Activated CD4-positive, alpha-beta T cell treated with anti-CD3 and anti-CD28 coated beads, Interleukin-10, Interleukin-2, amounts not matched to agents 100 ng/mL and 50 ng/mL, durations not matched to agents 16 hours and 8 hours (primary cell): ENCODE results near the gene TMEM61.
A peak's percentile ranks its signal among the peaks of the same experiment; 100 is the strongest.
"Not testable (repeated sequence)": the region's sequence is repeated elsewhere in the genome, so short reads cannot be mapped to it uniquely, and the experiment has no call there.

Experiments
- DNase-seq: peaks from one replicate; pipeline ENCODE4 v3.0.0-alpha.2; 2020

Gene TMEM61

DNA sequence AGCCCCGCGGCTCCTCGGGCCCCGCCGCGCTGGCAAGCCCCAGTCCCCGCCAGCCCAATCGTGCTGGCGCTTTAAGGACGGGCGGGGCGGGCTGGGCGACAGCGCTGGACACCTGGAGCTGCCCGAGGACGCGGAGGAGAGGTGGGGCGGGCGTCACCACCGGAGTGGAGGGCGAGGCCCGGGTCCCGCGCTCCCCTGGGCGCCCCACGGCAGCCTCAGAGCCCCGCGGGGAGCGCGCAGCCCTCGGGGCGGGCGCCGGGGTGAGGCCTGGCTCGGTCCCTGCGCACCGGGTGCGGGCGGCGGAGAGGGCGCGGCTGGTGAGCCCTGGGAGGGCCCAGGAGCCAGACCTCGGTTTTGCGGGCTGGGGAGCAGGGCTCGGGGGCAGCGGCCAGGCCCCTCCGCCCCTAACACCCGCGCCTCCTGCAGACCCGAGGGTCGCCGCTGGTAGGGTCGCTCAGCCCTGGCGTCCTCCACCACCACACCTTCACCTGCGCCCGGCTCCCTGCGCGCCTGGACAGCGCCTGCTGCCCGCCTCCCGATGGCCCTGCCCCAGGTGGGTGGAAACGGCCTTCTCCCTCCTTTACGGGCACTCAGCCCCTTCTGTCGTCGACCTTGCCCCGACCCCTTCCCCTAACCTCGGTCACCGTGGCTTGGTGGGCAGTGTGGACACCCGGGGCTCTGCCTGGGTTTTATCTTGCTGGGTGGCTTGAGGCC lies at the start of gene TMEM61:
TSS of gene TMEM61 (plus strand) at position 101 of the 714 bp plus-strand sequence. CDS start at position 539, 438 bp downstream.
- no peak for DNase-seq

DNA sequence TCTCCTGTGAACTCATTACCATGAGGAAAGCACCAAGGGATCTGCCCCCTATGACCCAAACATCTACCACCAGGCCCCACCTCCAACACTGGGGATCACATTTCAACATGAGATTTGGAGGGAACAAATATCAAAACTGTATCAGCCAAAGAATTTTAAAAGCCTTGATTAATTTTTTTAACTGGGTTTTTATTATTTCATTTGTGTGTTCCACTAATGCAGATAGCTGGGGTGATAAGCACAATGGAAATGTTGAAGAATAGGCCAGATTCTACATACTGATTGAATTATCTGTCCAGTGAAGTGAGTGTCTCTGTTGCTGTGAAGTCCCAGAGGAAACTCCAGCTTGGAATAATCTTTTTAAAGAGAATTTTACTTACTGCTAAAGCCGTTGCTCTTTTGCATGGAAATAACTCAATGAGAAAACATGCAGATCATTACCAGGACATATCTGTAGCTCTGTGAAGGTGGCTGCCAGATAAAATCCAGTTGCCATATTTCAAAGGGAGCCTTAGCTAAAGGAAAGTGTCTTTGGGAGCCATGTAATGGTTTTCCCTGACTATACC lies 49.1 kb upstream of the TMEM61 start:
- DNase-seq = no peak

DNA sequence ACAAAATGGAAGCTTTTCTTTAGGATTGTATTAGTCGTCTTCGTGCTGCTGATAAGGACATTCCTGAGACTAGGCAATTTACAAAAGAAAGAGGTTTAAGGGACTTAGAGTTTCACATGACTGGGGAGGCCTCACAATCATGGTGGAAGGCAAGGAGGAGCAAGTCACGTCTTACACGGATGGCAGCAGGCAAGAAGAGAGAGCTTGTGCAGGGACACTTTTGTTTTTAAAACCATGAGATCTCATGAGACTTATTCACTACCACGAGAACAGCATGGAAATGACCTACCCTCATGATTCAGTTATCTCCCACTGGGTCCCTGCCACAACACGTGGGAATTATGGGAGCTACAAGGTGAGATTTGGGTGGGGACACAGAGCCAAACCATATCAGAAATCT lies 46.3 kb upstream of the TMEM61 start:
- not testable (repeated sequence) for DNase-seq

DNA sequence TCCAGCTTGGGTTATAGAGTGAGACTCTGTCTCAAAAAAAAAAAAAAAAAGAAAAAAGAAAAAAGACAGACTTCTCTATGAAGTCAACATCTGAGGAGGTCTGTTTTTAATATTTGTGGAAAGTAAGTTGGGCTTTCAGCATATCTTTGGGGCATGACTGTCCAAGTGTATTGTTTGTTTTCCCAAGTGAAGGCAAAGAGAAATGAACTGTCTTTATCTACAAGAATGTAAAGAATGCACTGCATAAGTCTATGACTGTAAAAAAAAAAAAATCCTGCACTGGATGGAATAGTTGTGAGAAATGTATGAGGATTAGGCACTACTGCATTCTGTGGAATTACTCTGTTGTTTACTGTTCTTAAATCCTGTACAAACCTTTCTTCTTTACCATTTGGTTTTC lies 45.6 kb upstream of the TMEM61 start:
- DNase-seq = no peak

DNA sequence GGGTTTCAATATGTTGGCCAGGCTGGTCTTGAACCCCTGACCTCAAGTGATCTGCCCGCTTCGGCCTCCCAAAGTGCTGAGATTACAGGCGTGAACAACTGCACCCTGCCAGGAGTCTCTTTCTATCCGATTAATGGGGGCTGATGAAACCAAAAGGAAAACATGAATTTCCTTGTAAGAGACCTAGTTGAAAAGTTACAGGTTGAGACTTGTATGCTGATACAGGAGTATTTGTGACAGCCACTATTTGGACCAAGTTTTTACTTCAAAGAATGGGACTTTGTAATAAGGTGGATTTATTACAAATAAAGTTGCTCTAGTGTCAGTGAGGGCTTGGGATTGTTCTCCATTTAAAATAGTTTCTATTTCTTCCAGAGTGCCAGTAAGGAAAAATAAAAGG lies 43.6 kb upstream of the TMEM61 start:
- DNase-seq = no peak

DNA sequence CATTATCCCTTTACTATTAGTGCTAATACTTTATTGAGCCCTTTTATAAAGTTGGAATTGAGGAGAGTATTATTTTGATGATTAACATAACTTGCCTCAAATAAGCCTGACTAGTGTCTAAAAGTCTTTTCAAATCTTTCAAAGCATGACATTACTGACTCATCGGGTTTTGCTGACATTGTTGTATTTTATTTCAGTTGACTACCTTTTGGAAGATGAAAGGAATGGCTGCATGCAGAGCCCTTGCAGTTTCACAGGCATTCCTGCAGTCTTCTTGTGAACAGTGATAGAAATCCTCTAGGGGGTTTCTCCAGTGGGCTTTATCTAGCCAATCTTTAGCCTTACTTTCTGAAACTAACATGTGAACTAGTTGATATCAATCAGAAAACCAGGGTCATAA lies 43.0 kb upstream of the TMEM61 start:
- no peak for DNase-seq

DNA sequence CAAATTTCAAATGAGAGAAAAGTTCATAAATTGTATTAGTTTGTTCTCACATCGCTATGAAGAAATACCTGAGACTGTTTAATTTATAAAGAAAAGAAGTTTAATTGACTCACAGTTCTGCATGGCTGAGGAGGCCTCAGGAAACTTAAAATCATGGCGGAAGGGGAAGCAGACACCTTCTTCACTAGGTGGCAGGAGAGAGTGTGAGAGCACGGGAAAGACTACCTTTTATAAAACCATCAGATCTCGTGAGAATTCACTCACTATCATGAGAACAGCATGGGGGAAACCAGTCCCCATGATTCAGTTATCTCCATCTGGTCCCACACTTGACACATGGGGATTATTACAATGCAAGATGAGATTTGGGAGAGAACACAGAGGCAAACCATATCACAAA lies 41.5 kb upstream of the TMEM61 start:
- not testable (repeated sequence) for DNase-seq

DNA sequence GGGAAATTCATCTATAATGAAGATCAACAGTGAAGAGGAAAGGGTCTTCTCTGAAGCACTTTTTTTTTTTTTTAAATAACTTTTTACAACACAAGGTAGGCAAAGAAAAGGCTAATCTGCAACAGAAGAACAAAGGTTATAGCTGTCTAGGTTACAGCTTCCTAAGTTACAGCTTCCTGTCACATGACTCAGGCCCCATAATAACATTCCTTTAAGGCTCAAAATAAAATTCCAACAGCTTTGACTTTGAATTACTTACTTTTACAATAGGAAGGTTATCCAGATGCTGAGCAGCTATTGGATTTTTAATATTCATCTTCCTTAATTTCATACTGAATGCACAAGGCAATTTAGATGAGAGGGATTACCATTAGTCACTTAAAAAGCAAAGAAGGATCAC lies 40.4 kb upstream of the TMEM61 start:
- DNase-seq = no peak

DNA sequence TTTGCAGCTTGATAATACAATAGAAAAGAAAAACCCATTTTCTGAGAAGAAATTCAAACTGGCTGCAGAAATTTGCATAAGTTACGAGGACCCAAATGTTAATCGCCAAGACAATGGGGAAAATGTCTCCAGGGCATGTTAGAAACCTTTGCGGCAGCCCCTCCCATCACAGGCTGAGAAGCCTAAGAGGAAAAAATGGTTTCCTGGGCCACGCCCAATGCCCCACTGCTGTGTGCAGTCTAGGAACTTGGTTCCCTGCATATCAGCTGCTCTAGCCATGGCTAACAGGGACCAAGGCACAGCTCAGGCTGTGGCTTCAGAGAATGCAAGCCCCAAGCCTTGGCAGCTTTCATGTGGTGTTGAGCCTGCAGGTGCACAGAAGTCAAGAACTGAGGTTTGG lies 37.5 kb upstream of the TMEM61 start:
- no peak for DNase-seq

DNA sequence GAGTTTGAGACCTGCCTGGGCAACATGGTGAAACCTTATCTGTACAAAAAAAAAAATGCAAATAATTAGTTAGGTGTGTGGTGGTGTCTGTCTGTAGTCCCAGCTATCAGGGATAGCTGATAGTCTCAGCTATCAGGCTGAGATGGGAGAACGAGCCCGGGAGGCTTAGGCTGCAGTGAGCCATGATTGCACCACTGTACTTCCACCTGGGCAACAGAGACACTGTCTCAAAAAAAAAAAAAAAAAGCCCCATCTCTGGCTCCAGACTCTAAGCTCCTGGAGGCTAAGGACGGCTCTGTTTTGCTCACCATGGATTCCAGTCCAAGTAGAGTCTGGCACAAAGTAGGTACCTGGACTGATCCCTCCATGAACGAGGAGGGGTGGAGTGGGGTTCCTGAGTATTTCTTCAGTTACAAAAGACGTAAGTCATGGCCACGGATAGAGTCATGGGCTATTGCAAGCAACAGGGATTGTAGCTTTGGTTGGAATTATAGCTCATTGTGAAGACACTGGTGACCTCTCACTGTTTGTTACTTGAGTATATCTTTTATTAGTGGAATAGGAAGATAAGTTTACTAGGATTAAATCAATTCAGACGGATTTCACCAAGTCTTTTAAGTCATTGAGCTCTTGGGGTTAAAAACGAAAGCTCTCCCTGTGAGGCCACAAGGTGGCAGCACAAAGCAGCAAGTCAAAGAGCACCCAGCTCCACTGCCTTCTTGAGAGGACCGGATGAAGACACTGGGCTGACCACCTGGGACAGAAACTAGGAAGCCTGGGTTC lies 35.6 kb upstream of the TMEM61 start:
- peak; percentile 80 for DNase-seq

DNA sequence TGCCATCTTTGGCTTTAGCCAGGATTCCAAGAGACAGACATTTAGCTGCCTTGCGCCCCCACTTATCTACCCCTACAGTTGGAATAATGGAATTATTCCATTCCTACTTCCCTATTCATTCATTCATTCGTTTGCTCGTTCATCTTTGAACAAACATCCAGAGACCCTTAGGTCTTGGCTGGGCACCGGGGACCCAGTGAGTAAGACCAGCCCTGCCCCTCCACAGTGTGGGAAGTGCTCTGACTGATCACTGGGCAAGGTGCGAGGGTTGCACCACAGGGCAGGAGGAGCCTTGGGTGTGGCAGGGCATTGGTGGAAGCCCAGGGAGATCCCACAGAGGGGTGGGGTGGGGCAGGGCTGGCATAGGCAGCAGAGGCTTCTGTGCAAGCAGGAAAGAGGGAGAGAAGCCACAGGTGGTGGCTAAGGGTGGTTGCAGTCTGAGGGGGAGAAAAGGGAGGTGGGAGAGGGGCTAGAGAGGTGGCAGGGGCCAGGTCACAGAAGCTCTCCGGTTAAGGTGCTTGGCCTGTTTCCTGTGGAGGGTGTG lies 35.0 kb upstream of the TMEM61 start:
- peak; percentile 5 for DNase-seq

DNA sequence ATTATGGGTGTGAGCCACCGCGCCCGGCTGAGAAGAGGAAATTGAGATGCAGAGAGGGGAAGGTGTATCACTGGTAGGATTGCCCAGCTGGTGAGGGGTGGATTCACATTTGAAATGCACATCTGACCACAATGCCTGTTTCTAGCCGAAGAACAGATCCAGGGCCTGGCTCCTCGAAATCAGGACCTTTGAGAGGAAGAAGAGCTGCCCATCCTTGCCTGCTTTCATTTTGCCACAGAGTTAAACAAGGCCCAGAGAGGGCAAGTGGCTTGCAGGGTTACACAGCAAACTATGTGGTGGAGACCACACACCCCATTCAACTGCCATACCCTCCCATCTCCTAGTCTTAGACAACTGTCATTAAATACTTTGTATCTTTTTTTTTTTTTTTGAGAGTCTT lies 32.9 kb upstream of the TMEM61 start:
- DNase-seq = no peak

DNA sequence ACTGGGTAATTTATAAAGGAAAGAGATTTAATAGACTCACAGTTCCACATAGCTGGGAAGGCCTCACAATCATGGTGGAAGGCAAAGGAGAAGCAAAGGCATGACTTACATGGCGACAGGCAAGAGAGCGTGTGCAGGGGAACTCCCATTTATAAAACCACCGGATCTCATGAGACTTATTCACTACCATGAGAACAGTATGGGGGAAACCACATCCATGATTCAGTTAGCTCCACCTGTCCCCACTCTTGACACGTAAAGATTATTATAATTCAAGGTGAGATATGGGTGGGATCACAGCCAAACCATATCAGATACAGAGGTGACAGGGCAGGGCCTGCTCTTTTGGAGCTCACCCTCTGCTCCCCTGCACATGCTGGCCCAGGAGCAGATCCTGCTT lies 31.4 kb upstream of the TMEM61 start:
- DNase-seq = peak; percentile 20

DNA sequence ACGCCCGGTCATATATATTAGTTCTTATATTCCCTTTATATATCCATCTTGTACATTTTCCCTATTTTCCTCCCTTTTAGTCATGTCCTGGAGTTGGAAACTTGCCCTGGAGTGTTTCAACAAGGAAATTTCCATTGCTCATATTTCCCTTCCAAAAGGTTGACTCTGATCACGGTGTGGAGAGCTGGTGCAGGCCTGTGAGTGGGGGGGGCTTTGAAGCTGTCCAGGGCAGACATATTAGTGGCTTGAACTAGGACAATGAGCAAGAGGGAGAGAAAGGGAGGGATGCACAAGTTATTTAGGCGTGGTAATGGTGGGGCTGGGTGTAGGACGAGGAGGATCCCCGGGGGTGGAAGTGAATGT lies 30.4 kb upstream of the TMEM61 start:
- DNase-seq = no peak

DNA sequence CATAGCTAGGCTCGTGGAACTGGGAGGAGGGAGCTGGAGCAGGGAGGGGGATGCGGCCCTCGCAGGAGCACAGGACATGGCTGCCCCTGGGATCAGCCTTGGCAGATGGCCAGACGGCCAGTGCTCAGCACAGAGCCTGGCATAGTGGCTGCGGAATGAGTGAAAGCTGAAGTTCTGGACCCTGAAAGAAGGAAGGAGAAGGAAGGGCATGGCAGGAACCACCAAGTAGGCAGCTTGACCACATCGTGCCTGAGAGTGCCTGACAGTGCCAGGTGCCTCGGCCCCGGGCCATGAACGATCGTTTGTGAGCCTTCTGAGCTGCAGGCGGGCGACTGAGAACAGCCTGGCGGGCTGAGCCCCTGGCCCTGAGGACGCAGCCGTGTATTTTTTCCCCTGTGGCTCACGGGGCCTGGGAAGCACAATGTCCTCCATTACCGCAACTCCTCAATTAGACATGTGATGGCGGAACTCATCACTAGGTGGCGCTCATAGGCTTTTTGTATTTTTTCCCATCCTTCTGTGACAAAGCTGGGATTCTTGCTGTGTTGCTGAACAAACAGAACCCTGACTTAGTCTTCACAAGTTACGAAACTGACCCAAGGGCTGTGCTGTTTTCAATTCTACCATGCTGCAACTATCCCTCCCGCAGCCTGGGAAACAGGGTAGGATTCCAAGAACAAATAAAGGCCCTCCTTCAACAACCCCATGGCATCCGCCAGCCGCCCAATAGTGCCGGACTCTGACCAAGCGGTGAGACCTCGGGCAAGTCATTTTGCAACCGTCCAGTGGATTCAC lies 29.9 kb upstream of the TMEM61 start:
- DNase-seq = peak; percentile 65

DNA sequence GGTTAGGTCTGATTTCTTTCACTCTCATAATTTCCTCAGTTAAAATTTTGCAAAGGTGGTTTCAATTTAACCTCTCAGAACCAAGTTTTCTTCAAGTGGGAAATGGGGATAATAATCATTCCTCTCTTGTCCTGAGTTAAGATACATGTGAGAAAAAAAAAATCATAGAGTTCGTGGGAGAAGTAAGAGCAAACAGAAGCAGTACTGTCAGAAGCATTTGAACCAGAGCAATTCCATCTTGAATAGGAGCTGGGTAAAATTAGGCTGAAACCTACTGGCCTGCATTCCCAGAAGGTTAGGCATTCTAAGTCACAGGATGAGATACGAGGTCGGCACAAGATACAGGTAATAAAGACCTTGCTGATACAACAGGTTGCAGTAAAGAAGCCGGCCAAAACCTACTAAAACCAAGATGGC lies 28.6 kb upstream of the TMEM61 start:
- DNase-seq = no peak

DNA sequence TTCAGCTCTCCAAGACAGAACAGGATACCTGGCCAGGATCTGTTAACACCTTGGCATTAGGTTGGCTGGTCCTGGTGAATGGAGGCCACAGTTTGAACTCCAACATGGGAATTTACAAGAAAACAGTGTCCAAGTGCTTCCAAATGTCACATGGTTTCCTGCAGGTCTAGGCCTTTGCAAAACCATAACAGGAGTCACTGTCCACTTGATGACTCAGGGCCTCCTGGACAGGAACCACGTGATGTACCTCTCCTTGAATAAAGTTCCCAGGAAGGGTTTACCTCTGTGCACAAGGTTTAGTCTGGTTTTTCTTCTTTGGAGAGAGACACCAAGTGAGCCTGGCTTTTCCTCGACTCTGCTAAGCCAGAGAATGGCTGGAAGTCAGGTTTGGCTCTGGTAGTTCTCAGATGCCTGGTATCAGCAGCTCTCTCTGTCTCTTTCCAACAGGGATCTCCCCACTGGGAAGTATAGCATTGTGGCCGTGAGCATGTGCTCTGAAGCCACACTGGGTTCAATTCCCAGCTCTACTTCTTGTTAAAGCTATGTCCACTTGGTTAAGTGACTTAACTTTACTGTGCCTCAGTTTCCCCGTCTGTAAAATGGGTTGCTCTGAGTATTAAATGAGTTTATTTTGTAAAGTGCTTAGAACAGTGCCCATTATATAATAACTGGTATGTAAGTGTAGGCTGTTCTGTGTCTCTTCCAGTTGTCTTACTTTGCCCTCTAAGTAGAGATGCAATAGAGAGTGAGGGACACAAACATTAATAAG lies 27.3 kb upstream of the TMEM61 start:
- no peak for DNase-seq

DNA sequence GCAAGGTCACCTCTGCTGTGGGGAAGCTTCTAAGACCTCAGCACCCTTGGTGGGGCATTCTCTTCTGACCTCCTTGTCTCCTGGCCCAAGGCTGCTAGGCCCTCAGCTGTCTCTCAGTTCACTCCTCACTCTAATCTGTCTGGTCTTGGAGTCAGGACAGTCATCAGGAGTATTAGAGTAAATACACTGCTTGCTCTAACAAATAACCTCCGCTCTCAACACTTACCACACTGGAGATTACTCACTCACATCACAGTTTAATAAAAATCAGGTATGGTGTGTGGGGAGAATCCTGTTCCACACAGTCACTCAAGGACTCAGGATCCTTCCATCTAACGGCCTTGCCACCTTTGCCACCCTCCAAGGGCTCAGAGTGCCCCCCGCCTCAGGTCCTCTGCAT lies 26.6 kb upstream of the TMEM61 start:
- DNase-seq = no peak

DNA sequence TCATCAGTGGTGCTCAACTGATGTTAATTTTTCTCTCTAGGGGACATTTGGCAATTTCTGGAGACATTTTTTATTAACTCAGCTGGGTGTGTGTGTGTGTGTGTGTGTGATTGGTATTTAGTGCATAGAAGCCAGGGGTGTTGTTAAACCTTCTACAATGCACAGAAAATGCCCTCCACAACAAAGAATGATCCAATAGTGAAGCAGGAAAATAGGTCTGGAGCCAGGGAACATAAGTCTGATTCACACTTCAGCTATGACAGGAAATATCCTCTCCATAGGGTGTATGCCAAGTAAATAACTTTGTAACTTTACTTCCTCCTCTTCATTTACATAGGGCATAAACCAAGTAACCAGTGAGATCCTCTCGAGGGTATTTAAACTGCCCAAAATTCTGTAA lies 25.1 kb upstream of the TMEM61 start:
- no peak for DNase-seq

DNA sequence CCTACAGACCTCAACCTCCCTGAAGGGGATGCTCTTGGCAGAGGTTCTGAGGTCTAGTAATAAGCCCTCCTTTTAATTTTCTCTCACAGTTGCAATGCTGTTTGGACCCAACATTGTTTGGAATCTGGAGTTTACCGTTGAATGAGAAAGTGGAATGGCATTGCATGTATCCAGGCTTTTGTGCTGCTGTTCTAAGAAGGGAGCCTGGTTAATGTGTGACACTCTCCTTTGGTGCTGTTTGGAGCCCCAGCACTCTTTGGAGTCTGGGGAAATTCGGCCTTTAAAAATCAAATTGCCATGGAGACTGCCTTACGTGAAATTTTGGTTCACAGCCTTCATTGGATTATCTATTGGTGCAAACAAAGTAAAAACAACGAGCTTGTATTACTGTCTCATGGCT lies 23.7 kb upstream of the TMEM61 start:
- DNase-seq = no peak

DNA sequence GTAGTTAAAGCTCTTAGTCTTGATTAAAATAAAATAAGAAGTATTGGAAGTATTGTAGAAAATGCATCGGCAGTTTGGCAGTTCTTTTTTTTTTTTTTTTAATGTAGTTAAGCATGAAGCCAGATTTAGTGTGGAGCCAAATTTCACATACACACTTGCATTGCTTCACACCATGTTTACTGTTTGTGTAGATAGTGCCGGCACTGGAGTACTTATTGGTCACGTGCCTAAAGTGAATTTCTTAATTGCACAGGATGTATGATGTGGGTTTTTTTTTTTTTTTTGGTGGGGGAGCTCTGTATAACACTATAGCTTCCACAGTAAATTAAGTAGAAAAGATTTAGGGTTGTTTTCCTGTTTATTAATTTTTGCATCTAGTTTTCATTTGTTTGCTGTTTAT lies 21.2 kb upstream of the TMEM61 start:
- DNase-seq = no peak
